ENCODE data around the gene DNAH6. TPM values are rescaled to one million over a fixed set of nuclear protein-coding genes. Genes with fewer than 3 reads are reported as not detected.

Gene DNAH6
- total RNA-seq, 1 donor from 2014 or later = 0.52 TPM

GRCh38 chr2:84643991-84644390 is 127.7 kb downstream of the DNAH6 start:
- DNase-seq (ENCODE audit: low read depth) = no peak
- TF ChIP-seq CTCF (conservative IDR thresholded peaks at IDR 0.05; ENCODE audit: low read depth, low read length) = no peak
- no peak overlapping the region for H3K4me3 ChIP-seq (ENCODE audit: low read depth, low read length)

GRCh38 chr2:84646514-84646913 is 130.2 kb downstream of the DNAH6 start:
- no peak for DNase-seq (ENCODE audit: low read depth)
- TF ChIP-seq CTCF (conservative IDR thresholded peaks at IDR 0.05; ENCODE audit: low read depth, low read length) = no peak
- no peak overlapping the region for H3K4me3 ChIP-seq (ENCODE audit: low read depth, low read length)

DNA sequence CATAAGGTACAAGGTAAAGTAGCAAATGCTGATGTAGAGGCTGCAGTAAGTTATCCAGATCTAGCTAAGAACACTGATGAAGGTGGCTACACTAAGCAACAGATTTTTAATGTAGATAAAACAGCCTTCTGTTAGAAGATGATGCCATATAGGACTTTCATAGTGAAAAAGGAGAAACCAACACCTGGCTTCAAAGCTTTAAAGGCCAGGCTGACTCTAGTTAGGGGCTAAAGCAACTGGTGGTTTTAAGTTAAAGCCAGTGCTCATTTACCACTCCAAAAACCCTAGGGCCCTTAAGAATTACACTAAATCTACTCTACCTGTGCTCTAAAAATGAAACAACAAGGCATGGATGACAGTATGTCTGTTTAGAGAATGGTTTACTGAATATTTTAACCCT is 131.0 kb downstream of the DNAH6 start:
- no peak overlapping the region for H3K4me3 ChIP-seq (ENCODE audit: low read depth, low read length)
- no peak for DNase-seq (ENCODE audit: low read depth)
- no peak for TF ChIP-seq CTCF (conservative IDR thresholded peaks at IDR 0.05; ENCODE audit: low read depth, low read length)

DNA sequence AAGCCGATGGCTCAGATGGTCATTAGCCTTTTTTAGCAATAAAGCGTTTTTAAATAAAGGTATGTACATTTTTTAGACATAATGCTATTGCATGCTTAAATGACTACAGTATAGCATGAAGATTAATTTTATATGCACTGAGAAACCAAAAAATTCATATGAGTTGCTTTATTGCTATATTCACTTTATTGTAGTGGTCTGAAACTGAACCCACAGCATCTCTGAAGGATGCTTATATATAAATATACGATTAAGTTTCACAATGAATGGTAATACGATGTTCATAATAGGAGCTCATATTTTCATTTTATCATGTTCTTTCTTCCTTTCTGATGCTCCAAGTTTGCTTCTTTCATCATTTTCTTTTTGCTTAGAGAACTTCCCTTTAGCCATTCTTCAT is 132.8 kb downstream of the DNAH6 start:
- no peak for TF ChIP-seq CTCF (conservative IDR thresholded peaks at IDR 0.05; ENCODE audit: low read depth, low read length)
- H3K4me3 ChIP-seq (ENCODE audit: low read depth, low read length) = no peak overlapping the region
- DNase-seq (ENCODE audit: low read depth) = no peak

DNA sequence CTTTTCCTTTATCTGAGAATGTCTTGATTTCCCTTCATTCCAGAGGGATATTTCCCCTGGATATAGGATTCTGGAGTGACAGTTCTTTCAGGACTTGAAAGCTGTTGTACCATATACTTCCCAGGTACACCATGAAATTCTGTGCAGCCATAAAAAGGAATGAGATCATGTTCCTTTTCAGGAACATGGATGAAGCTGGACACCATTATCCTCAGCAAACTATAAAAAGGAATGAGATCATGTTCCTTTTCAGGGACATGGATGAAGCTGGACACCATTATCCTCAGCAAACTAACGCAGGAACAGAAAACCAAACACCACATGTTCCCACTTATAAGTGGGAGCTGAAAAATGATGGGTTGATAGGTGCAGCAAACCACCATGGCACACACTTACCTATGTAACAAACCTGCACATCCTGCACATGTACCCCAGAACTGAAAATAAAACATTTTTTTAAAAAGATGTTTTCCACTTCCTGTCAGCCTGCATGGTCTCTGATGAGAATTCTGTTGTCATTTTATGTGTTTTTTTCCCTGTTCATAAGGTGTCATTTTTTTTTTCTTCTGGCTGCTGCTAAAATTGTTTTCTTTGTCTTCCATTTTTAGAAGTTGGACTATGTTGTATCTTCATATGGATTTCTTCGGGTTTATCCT is 133.3 kb downstream of the DNAH6 start:
- no peak overlapping the region for H3K4me3 ChIP-seq (ENCODE audit: low read depth, low read length)
- no peak for DNase-seq (ENCODE audit: low read depth)
- no peak for TF ChIP-seq CTCF (conservative IDR thresholded peaks at IDR 0.05; ENCODE audit: low read depth, low read length)

- TF ChIP-seq CTCF (conservative IDR thresholded peaks at IDR 0.05; ENCODE audit: low read depth, low read length) = no peak
- no peak overlapping the region for H3K4me3 ChIP-seq (ENCODE audit: low read depth, low read length)
- DNase-seq (ENCODE audit: low read depth) = no peak
Observed at GRCh38 chr2:84652431-84652830, 136.1 kb downstream of the DNAH6 start.

DNA sequence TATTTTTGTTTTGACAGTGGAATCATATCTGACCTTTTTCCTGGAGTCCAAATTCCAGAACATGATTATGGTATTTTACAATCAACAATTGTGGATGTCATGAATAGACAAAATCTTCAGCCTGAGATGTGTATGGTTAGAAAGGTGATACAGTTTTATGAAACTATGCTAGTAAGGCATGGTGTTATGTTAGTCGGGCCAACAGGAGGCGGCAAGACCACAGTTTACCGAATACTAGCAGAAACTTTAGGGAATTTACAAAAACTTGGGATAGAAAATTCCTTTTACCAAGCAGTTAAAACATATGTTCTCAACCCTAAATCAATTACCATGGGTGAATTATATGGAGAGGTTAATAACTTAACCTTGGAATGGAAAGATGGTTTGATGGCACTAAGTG is 137.0 kb downstream of the DNAH6 start:
- no peak for DNase-seq (ENCODE audit: low read depth)
- TF ChIP-seq CTCF (conservative IDR thresholded peaks at IDR 0.05; ENCODE audit: low read depth, low read length) = no peak
- H3K4me3 ChIP-seq (ENCODE audit: low read depth, low read length) = no peak overlapping the region
